Mesothelial cell of epicardium (in vitro differentiated cells): ENCODE data around the gene ARHGAP44. TPM values are rescaled to one million over a fixed set of nuclear protein-coding genes. Genes with fewer than 3 reads are reported as not detected.
"Not testable (repeated sequence)": the region's sequence is repeated elsewhere in the genome, so short reads cannot be mapped to it uniquely, and the experiment has no call there.

Experiments used
- DNase-seq, 2 experiments: peaks; one replicate each; pipeline ENCODE4 v3.0.0; 2021; ENCODE audit warnings: low spot score in 2 of 2; ENCODE audit not compliant: unreplicated experiment in 2 of 2
- H3K27ac Mint-ChIP-seq: 2 replicates; pipeline ENCODE4 v1.8.0; 2021; ENCODE audit warnings: mixed read lengths
- H3K27me3 Mint-ChIP-seq: 2 replicates; pipeline ENCODE4 v1.8.0; 2021; ENCODE audit warnings: low read depth, mixed read lengths
- H3K36me3 Mint-ChIP-seq: 2 replicates; pipeline ENCODE4 v1.8.0; 2021; ENCODE audit warnings: mixed read lengths
- H3K4me1 Mint-ChIP-seq: 2 replicates; pipeline ENCODE4 v1.8.0; 2021; ENCODE audit warnings: mixed read lengths
- H3K4me3 Mint-ChIP-seq: 2 replicates; pipeline ENCODE4 v1.8.0; 2021; ENCODE audit warnings: mild to moderate bottlenecking, moderate library complexity, mixed read lengths
- H3K9me3 Mint-ChIP-seq: 2 replicates; pipeline ENCODE4 v1.8.0; 2021; ENCODE audit warnings: mixed read lengths
- CTCF ChIP-seq: fragments of 200-600 bp; sonication (generic); IDR thresholded peaks from one replicate; pipeline ENCODE4 v1.5.0; 2021; ENCODE audit warnings: antibody characterized with exemption; ENCODE audit not compliant: unreplicated experiment
- total RNA-seq: library from RNA; stranded (reverse); gene quantifications from 3 replicates; pipeline ENCODE4 v1.2.1, GENCODE V29; 2021

The ARHGAP44 gene
- total RNA-seq, 1 donor from 2014 or later, result 11.7 TPM

GRCh38 chr17:12974005-12974531, 184.8 kb downstream of the ARHGAP44 start:
- peak in 1 of 2 experiments; percentile 47 for DNase-seq
- no peak overlapping the region for H3K27ac Mint-ChIP-seq
- no peak for TF ChIP-seq CTCF

GRCh38 chr17:12977008-12977751, 187.9 kb downstream of the ARHGAP44 start:
- Mint-ChIP-seq H3K36me3 (peaks cover 2% of the 10 kb centered on the region), H3K27me3 (peaks cover 10% of the 10 kb centered on the region), H3K4me1 (peaks cover 5% of the 10 kb centered on the region), H3K27ac (no peak overlapping the region), H3K9me3 (no peaks in the 10 kb centered on the region), H3K4me3 (no peak overlapping the region)
- no peak for TF ChIP-seq CTCF
- DNase-seq, result no peak

More at GRCh38 chr17:12974005-12974531, 184.8 kb downstream of the ARHGAP44 start:
- no peaks in the 10 kb centered on the region for H3K9me3 Mint-ChIP-seq
- peaks cover 12% of the 10 kb centered on the region for H3K27me3 Mint-ChIP-seq
- peak overlapping the region; percentile 62 for H3K4me3 Mint-ChIP-seq
- peaks cover 2% of the 10 kb centered on the region for H3K36me3 Mint-ChIP-seq
- peaks cover 5% of the 10 kb centered on the region for H3K4me1 Mint-ChIP-seq

- not testable (repeated sequence) for H3K4me3 Mint-ChIP-seq, H3K36me3 Mint-ChIP-seq, H3K9me3 Mint-ChIP-seq, DNase-seq, H3K4me1 Mint-ChIP-seq, H3K27ac Mint-ChIP-seq, H3K27me3 Mint-ChIP-seq
Measured at GRCh38 chr17:12978787-12979186, 189.5 kb downstream of the ARHGAP44 start.

GRCh38 chr17:12979246-12979645, 189.9 kb downstream of the ARHGAP44 start:
- TF ChIP-seq CTCF, result no peak
- Mint-ChIP-seq H3K27me3 (peaks cover 3% of the 10 kb centered on the region), H3K9me3 (no peaks in the 10 kb centered on the region), H3K4me1 (peaks cover 6% of the 10 kb centered on the region), H3K27ac (no peak overlapping the region), H3K36me3 (peaks cover 2% of the 10 kb centered on the region), H3K4me3 (no peak overlapping the region)
- DNase-seq, result no peak

- H3K27me3 Mint-ChIP-seq, result no peaks in the 10 kb centered on the region
Measured at GRCh38 chr17:12979826-12980500, 190.7 kb downstream of the ARHGAP44 start.

More at GRCh38 chr17:12979826-12980500, 190.7 kb downstream of the ARHGAP44 start:
- Mint-ChIP-seq H3K36me3 (peaks cover 2% of the 10 kb centered on the region), H3K4me1 (peaks cover 7% of the 10 kb centered on the region), H3K9me3 (no peaks in the 10 kb centered on the region), H3K27ac (no peak overlapping the region), H3K4me3 (no peak overlapping the region)
- no peak for DNase-seq
- no peak for TF ChIP-seq CTCF
